ENCODE data around the gene CBR1. TPM values are rescaled to one million over a fixed set of nuclear protein-coding genes. Genes with fewer than 3 reads are reported as not detected.

Gene CBR1
- total and polyA plus RNA-seq, 2 of the 13 experiments (the other 11 are each of a cell fraction or from before 2014, with no cell fraction given): 33.7 to 38.7 TPM

DNA sequence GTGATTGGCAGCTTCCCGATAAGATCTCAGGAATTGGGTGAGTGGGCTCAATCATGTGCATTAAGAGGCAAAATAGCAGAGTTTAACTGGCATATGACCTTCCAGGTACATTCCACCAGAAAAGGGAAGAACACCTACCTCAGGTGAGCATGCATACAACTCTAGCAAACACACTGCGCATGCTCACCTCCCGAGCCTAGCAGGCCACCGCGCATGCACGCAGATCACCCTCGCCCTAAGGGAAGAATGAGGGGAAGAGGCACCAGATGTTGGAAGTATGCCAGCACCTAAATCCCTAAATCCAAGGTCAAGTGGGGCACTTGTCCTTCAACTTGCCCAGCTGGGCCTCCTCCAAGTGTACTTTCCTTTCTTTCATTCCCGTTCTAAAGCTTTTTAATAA lies 41.4 kb downstream of the CBR1 start (continued):
- TF ChIP-seq, protein P1, sequence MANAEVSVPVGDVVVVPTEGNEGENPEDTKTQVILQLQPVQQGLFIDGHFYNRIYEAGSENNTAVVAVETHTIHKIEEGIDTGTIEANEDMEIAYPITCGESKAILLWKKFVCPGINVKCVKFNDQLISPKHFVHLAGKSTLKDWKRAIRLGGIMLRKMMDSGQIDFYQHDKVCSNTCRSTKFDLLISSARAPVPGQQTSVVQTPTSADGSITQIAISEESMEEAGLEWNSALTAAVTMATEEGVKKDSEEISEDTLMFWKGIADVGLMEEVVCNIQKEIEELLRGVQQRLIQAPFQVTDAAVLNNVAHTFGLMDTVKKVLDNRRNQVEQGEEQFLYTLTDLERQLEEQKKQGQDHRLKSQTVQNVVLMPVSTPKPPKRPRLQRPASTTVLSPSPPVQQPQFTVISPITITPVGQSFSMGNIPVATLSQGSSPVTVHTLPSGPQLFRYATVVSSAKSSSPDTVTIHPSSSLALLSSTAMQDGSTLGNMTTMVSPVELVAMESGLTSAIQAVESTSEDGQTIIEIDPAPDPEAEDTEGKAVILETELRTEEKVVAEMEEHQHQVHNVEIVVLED (CRISPR knock-in tag; IDR thresholded peaks at IDR 0.05; ENCODE audit: borderline replicate concordance): no peak
- TF ChIP-seq, protein P2, sequence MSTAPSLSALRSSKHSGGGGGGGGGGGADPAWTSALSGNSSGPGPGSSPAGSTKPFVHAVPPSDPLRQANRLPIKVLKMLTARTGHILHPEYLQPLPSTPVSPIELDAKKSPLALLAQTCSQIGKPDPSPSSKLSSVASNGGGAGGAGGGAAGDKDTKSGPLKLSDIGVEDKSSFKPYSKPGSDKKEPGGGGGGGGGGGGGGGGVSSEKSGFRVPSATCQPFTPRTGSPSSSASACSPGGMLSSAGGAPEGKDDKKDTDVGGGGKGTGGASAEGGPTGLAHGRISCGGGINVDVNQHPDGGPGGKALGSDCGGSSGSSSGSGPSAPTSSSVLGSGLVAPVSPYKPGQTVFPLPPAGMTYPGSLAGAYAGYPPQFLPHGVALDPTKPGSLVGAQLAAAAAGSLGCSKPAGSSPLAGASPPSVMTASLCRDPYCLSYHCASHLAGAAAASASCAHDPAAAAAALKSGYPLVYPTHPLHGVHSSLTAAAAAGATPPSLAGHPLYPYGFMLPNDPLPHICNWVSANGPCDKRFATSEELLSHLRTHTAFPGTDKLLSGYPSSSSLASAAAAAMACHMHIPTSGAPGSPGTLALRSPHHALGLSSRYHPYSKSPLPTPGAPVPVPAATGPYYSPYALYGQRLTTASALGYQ (CRISPR knock-in tag; IDR thresholded peaks at IDR 0.05): no peak
- no peak for TF ChIP-seq REXO4 (CRISPR knock-in tag; IDR thresholded peaks at IDR 0.05; ENCODE audit: borderline replicate concordance)
- TF ChIP-seq, protein P3, sequence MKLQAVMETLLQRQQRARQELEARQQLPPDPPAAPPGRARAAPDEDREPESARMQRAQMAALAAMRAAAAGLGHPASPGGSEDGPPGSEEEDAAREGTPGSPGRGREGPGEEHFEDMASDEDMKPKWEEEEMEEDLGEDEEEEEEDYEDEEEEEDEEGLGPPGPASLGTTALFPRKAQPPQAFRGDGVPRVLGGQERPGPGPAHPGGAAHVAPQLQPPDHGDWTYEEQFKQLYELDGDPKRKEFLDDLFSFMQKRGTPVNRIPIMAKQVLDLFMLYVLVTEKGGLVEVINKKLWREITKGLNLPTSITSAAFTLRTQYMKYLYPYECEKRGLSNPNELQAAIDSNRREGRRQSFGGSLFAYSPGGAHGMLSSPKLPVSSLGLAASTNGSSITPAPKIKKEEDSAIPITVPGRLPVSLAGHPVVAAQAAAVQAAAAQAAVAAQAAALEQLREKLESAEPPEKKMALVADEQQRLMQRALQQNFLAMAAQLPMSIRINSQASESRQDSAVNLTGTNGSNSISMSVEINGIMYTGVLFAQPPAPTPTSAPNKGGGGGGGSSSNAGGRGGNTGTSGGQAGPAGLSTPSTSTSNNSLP (IDR thresholded peaks at IDR 0.05; ENCODE audit: low read depth, low read length): no peak
- TF ChIP-seq CENPX (CRISPR knock-in tag; IDR thresholded peaks at IDR 0.05): no peak
- no peak for TF ChIP-seq ZNF772 (CRISPR knock-in tag; IDR thresholded peaks at IDR 0.05)
